H54 (cell line): ENCODE data around the gene ATAD3C.
"Not testable (repeated sequence)": the region's sequence is repeated elsewhere in the genome, so short reads cannot be mapped to it uniquely, and the experiment has no call there.

Experiments
- DNase-seq: peaks from one replicate; pipeline ENCODE4 v3.0.0; 2011; ENCODE audit warnings: low spot score, mixed read lengths; ENCODE audit not compliant: insufficient read length
- FAIRE-seq: peaks from 3 replicates; lab custom pipeline; 2011; peaks lifted over from hg19 to GRCh38; lab: Jason Lieb, UNC
- POLR2A ChIP-seq: IDR thresholded peaks from 2 replicates; pipeline ENCODE4 v1.6.1; 2011; ENCODE audit warnings: low read depth, mild to moderate bottlenecking, low read length

ATAD3C gene

DNA sequence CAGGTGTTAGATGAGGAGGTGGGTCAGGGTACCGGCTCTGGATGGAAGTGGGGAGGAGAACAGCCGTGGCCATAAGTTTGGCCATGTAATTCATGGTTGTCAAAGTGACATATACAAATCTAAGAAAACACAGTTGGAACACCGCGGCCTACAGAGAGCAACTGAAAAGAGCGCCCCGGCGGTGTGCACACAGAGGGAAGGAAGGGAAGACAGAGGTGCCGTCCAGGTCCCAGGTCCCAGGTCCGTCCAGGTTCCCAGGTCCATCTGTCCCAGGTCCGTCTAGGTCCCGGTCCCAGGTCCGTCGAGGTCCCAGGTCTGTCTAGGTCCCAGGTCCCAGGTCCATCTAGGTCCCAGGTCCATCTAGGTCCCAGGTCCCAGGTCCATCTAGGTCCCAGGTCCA lies 37.9 kb upstream of the ATAD3C start:
- no peak for FAIRE-seq
- TF ChIP-seq POLR2A = no peak
- no peak for DNase-seq

GRCh38 chr1:1412311-1412902 lies 37.1 kb upstream of the ATAD3C start:
- not testable (repeated sequence) for FAIRE-seq

GRCh38 chr1:1415751-1416150 lies 33.7 kb upstream of the ATAD3C start:
- FAIRE-seq (no peak), DNase-seq (no peak)
- no peak for TF ChIP-seq POLR2A

More at GRCh38 chr1:1412311-1412902, 37.1 kb upstream of the ATAD3C start:
- not testable (repeated sequence) for DNase-seq

GRCh38 chr1:1417396-1417795 lies 32.1 kb upstream of the ATAD3C start:
- not testable (repeated sequence) for DNase-seq, FAIRE-seq

DNA sequence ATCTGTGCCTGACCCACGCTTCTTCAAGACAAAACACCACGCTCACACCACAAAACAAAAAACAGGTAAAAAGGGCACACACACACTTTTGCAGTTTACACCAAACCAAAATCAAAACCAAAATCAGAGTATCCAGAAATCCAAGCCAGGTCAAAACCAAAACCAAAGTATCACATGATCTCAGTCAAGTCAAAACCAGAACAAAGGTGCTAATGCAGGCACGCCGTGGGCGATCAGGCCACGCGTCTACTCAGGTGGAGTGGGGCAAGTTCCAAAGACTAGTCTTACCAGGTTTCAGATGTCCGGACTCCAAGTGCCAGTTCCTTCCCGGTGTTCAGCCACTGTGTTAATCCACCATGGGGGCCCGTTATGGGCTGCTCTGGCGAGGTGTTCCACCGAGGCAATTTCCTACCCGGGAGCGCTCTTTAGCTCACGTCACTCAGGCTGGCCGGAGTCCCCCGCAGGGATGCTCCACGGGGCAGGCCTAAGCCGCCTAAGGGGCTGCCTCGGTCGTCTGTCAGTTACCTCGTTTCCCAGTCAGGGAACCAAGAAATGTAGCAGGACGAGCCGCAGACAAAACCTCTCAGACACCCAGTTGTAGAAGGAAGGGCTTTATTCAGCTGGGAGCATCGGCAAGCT lies 31.5 kb upstream of the ATAD3C start:
- FAIRE-seq, DNase-seq: not testable (repeated sequence)

- FAIRE-seq (no peak), DNase-seq (no peak)
- no peak for TF ChIP-seq POLR2A
Measured at GRCh38 chr1:1418464-1419362, 30.8 kb upstream of the ATAD3C start.

- FAIRE-seq (no peak), DNase-seq (no peak)
- no peak for TF ChIP-seq POLR2A
Measured at GRCh38 chr1:1419363-1419812, 30.1 kb upstream of the ATAD3C start.

- TF ChIP-seq POLR2A = no peak
- DNase-seq (no peak), FAIRE-seq (no peak)
Measured at GRCh38 chr1:1419813-1420653, 29.5 kb upstream of the ATAD3C start.

DNA sequence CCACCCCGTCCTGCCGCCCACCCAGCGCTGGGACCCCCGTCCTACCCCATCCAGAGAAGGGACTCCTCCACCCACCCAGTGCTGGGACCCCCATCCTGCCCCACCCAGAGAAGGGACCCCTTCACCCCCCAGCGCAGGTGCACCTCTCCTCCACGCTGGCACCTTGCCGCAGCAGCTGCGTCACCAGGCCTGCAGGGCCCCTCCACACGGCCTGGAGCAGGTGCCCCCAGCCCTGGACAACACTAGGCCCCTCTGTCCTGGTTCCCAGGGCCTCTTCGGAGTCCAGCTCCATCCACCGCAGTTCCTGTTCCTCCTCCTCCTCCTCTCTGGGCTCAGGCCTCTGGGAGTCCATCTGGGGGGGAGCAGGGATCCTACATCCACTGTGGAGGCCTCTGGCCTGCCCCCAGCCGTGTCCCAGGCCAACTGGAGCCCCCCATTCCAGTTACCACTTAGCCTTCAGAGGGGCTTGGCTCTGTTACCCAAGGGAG lies 28.8 kb upstream of the ATAD3C start:
- DNase-seq = no peak
- no peak for FAIRE-seq
- TF ChIP-seq POLR2A = no peak

- DNase-seq (no peak), FAIRE-seq (no peak)
- no peak for TF ChIP-seq POLR2A
Measured at GRCh38 chr1:1421147-1421906, 28.2 kb upstream of the ATAD3C start, which contains the start of gene ANKRD65. ANKRD65 (minus strand) TSS chr1:1421276; CDS start chr1:1421005, 271 bp downstream.

DNA sequence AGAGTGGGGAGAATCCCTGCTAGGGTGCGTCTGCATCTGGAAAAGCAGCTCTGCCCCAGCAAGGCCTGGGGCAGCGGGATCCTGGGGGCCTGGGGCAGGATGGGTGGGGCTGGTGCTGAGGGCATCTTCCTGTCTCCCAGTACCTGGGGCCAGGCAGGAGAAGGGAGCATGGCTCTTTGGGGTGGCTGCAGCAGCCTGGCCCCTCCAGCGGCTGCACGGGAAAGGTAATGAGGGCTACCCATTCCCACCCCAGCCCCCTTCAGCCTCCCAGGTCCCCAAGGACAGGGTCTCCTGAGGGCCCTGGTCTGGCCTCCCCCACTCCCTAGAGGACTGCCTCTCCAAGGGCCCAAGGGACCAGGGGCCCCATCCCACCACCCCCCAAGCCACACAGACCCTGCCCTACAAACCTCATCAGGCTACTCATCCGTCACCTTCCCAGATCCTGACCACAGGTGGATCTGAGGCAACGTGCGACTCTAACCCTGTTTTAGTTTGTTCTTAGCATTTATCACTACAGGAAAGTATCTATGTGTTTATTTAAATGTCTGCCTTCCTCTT lies 27.5 kb upstream of the ATAD3C start:
- FAIRE-seq (no peak), DNase-seq (no peak)
- no peak for TF ChIP-seq POLR2A

- FAIRE-seq = no peak
- no peak for DNase-seq
Measured at GRCh38 chr1:1422465-1423244, 26.8 kb upstream of the ATAD3C start.

More at GRCh38 chr1:1422465-1423244, 26.8 kb upstream of the ATAD3C start:
- TF ChIP-seq POLR2A = no peak
